HG03159 (cell line): ENCODE measurements around the gene GRAMD2A.

Experiments
- ATAC-seq: cut with Tn5 transposase; IDR thresholded peaks from one replicate; pipeline ENCODE4 v1.9.1; 2021; ENCODE audit warnings: mild to moderate bottlenecking, moderate library complexity; ENCODE audit not compliant: unreplicated experiment

GRAMD2A gene

DNA sequence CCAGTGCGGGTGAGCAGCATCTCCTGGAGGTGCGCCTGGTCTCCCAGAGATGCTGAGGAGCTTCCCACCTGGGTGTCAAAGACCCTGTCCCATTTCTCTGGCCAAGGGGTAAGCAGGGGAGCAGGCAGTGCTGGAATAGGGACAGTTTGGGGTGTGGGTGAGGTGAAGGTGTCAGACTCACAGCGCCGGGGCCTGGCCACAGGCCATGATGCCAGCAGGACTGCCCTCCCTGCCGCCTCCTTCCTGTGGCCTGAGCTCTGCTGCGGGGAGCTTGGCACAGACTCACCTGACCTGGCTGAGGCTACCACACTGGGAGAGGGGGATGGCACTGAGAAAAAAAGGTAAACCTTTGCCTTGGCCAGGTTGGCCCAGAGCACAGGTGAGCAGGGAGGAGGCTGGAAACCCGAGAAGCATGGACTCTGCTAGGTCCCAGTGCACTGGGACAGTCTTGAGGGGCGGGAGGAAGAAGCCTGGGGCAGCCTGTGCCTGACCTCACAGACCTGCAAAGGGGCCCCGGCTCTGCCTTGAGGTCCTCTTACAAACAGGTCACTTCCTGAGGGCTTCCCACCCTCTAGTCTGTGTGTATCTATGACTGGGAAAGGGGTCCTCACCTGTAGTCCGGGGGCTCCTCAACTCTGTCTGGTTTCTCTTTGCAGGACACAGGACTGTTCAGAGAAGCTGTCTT is 28.2 kb downstream of the GRAMD2A start:
- no peak for ATAC-seq

GRCh38 chr15:72168808-72169190 is 28.8 kb downstream of the GRAMD2A start:
- ATAC-seq: no peak

GRCh38 chr15:72168131-72168807 is 29.3 kb downstream of the GRAMD2A start:
- ATAC-seq: no peak

DNA sequence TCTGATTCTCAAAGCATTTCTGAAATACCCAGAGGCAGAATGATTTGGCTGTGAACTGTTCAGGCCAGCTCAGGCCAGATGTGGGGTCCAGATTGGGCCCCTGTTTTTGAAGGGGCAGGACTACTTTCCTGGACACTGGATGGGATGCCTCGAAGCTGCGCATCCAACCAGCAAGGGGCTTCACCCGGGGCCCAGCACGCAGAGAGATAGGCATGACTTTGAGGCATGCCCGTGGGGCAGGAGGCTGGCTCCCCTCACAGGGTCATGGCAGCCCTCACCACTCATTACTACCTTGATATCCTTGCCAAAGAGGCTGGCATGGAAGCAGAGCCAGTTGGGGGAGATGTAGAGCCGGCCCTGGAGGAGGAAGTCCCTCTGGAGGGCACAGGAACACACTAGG is 30.1 kb downstream of the GRAMD2A start:
- ATAC-seq: no peak

DNA sequence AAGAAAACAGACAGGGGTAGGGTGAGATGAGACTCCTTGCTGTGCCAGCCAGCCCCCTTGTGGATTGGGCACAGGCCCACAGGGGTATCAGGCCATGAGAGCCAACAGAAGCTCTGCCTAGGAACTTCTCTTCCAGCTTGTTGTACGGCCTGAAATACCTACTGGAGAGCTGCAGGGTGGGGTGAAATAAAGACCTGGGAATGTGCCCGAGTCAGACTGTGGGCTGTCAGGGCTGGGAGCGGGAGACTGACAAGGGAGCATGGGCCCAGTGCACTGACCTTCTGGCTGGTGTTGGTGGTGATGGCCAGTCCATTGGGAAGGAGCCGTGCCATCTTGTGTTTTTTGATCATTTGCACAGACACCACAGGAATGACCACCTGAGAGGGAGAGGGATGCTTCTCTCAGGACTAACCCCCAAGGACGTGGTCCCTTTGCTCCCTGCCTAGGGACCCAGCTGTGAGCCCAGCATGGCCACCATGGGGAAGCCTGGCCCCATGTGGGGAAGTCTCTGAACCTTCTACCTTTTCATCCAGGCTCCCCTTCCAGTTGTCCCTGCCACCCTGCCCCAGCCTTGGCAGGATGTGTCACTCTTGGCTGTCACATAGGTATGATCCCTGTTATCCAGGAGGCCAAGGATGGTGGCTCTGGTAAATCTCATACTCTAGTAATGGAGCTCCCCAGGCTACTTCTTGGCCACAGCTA is 30.7 kb downstream of the GRAMD2A start:
- no peak for ATAC-seq

GRCh38 chr15:72163719-72164118 is 33.9 kb downstream of the GRAMD2A start:
- no peak for ATAC-seq

DNA sequence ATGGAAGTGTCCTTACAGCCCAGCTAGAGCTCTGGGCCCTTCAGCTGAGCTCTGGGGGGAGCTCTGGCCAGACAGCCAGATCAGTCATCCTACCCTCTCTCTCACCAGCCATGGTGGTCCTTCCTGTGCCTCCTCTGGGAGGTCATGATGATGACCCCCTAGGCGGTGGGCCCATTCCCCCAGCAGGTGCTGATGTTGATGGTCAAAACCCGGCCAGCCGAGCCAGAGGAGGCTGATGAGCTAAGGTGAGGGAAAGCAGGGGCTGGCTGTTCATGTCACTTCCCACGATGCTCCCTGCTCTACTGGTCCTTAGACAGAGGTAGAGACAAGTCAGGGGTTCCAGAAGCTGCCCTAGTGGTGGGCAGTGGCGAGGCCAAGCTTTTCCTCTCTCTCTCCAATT is 35.0 kb downstream of the GRAMD2A start:
- ATAC-seq: no peak

GRCh38 chr15:72161361-72162132 is 36.0 kb downstream of the GRAMD2A start:
- no peak for ATAC-seq

GRCh38 chr15:72160696-72161245 is 36.8 kb downstream of the GRAMD2A start:
- no peak for ATAC-seq

DNA sequence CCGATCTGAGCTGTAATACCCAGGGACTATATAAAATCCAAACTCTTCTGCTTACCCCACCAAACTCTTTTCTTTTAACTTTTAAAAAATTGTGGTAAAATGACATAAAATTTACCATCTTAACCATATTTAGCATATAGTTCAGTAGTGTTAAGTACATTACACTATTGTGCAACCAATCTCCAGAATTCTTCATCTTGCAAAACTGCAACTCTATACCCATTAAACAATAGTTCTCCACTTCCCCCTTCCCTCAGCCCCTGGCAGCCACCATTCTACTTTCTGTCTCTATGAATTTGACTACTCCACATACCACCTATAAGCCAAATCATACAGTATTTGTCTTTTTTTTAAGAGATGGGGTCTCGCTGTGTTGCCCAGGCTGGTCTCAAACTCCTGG is 40.7 kb downstream of the GRAMD2A start:
- ATAC-seq: no peak

DNA sequence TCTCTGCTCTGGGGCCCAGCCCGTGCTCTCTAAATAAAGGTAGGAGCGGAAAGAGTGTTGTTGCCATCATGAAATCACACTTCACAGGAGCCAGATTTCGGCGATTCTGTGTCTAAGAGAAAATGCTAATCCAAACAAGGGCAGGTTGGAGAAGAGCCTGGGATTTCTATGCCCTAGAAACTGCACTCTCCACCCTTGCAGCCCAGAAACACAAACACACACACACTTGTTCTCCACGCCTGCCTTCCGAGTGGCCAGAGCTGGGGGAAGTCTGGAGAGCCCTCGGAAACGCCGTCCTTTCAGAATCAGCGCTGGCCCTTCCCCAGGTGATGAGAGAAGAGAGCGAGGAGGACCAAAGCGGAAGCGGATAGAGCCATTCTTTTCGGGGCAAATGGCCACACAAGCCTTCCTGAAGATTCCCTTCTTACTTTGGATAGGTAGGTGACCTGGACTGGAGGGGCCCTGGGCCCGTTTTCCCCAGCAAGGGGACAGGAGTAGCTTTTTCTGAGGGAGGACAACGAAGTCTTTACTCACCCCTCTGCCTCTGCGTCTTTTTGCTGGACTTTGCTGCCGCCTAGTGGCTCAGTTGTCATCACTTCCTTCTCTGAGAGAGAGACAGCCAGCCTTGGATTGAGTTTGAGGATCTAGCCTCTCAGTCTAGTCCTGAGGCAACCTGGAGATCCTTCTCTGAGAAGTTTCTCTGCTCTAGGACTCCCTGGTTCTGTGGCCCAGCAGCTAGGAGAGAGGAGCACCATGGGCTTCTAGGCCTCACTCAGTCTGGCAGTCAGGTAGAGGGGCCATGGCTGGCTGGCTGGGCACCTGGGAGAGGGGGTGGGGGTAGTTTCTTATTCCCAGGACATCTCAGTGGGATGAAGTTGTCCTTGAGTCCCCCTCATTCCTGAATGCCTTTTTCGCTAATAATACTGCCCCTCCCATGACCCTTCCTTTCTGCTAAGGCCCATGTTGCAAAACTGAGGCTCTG is 41.7 kb downstream of the GRAMD2A start:
- peak; percentile 73 for ATAC-seq

DNA sequence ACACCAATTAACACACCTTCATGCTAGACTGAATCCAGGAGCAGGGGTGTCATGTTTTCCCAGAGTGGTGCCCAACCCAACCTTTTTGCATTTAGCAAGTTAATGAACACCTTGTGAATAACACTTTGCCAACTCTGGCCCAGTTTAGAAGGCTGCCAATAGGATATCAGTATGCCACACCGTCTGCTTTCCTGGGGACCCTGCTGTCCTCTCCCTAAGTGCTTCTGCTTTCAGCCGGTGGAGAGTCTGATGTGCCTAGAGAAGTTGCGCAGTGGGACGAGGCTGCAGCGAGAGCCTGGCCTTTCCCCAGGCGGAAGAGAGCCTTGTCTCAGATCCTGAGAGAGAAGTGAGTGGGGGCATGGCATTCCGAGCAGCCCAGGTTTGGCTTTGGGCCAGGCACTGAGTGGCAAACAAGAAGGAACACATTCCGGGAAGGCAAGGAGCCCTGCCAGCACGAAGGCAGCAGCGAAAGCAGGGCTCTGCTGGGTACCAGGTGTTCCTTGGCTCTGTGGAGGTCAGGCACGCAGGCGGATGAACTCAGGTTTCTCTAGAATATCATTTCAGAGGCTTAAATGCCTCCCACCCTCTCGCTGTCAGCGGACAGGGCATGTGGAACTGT is 42.5 kb downstream of the GRAMD2A start:
- ATAC-seq: no peak

- no peak for ATAC-seq
These were observed 43.3 kb downstream of the GRAMD2A start for GRCh38 chr15:72154316-72154715.

DNA sequence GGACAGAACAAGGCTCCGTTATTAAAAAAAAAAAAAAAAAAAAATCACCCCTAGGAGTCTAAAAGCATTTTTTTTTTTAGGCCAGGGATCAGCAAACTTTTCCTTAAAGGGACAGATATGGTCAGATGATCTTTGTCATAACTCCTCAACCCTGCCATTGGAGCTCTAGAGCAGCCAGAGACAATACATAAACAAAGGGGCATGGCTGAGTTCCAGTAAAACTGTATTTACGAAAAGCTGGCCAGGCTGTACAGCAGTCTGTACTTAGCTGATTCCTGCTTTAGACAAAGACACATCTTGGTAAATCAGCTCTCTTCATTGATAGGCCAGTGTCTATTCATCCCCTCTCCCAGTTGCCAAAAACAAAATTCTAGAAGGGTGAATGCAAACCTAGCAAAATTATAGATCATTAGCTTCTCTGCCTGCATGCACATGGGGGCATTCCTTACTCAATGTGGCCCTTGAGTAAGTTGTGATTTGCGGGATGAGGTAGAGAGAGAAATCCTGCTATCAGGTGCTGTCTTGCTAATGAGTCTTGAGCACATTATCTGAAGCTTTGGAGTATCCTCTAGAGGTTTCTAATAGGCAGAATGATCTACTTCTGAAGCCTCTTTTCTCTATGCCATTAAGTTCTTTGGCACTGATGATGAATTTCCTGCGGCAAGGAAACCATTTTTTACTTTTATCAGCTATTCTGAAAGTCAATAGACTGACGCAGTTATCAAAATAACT is 44.2 kb downstream of the GRAMD2A start:
- ATAC-seq: no peak

GRCh38 chr15:72147418-72147817 is 50.2 kb downstream of the GRAMD2A start:
- no peak for ATAC-seq

GRCh38 chr15:72146934-72147333 is 50.7 kb downstream of the GRAMD2A start:
- ATAC-seq: no peak

- ATAC-seq: no peak
These were observed 51.4 kb downstream of the GRAMD2A start for GRCh38 chr15:72146221-72146620.

- peak; percentile 100 for ATAC-seq
These were observed 56.2 kb downstream of the GRAMD2A start for GRCh38 chr15:72141171-72142084.
